Neural cell (in vitro differentiated cells): ENCODE measurements around the gene PES1. TPM values are rescaled to one million over a fixed set of nuclear protein-coding genes. Genes with fewer than 3 reads are reported as not detected.

Experiments used
- H2AFZ ChIP-seq: fragments of 200-600, 300-800 bp; sonication (generic), shearing (Covaris generic); 2 replicates; pipeline ENCODE4 v1.6.0; 2014; ENCODE audit warnings: low read depth, mild to moderate bottlenecking, antibody characterized with exemption, low read length, moderate library complexity
- H3F3A ChIP-seq: fragments of 200-600 bp; shearing (Covaris generic); 2 replicates; pipeline ENCODE4 v1.6.1; 2016; ENCODE audit warnings: mild to moderate bottlenecking, moderate library complexity, mixed read lengths, antibody characterized with exemption, low read length; ENCODE audit not compliant: insufficient read depth, poor library complexity, severe bottlenecking
- H3K27ac ChIP-seq: fragments of 200-600, 300-800 bp; sonication (generic), shearing (Covaris generic); 2 replicates; pipeline ENCODE4 v1.5.1; 2014; ENCODE audit warnings: mild to moderate bottlenecking, low read length, moderate library complexity
- H3K27me3 ChIP-seq: fragments of 300-800, 200-600 bp; sonication (generic), shearing (Covaris generic); 2 replicates; pipeline ENCODE4 v1.6.0; 2014; ENCODE audit warnings: mild to moderate bottlenecking, low read depth, low read length, moderate library complexity; ENCODE audit not compliant: insufficient read depth
- H3K36me3 ChIP-seq: fragments of 300-800, 200-600 bp; sonication (generic), shearing (Covaris generic); 2 replicates; pipeline ENCODE4 v1.5.1; 2014; ENCODE audit warnings: mild to moderate bottlenecking, antibody characterized with exemption, low read length, moderate library complexity; ENCODE audit not compliant: insufficient read depth
- H3K4me2 ChIP-seq: fragments of 300-800, 200-600 bp; sonication (generic), shearing (Covaris generic); 2 replicates; pipeline ENCODE4 v1.6.0; 2014; ENCODE audit warnings: mild to moderate bottlenecking, low read length
- H3K4me3 ChIP-seq: fragments of 300-800, 200-600 bp; sonication (generic), shearing (Covaris generic); 2 replicates; pipeline ENCODE4 v1.5.1; 2014; ENCODE audit warnings: mild to moderate bottlenecking, low read length, moderate library complexity
- H3K79me2 ChIP-seq: fragments of 200-600 bp; shearing (Covaris generic); replicated peaks from 2 replicates; pipeline ENCODE4 v1.6.0; 2014; ENCODE audit warnings: mild to moderate bottlenecking, low read length, moderate library complexity; ENCODE audit not compliant: insufficient read depth
- H3K9ac ChIP-seq: fragments of 300-800, 200-600 bp; sonication (generic), shearing (Covaris generic); 2 replicates; pipeline ENCODE4 v1.6.1; 2016; ENCODE audit warnings: mild to moderate bottlenecking, low read length, mixed read lengths
- H3K9me2 ChIP-seq: fragments of 200-600 bp; shearing (Covaris generic); 2 replicates; pipeline ENCODE4 v1.6.1; 2016; ENCODE audit warnings: mild to moderate bottlenecking, low read length, mixed read lengths; ENCODE audit not compliant: insufficient read depth
- H3K9me3 ChIP-seq: fragments of 200-600, 300-800 bp; sonication (generic), shearing (Covaris generic); 2 replicates; pipeline ENCODE4 v1.6.1; 2016; ENCODE audit warnings: mild to moderate bottlenecking, mixed run types, low read length, moderate library complexity, mixed read lengths
- H4K20me1 ChIP-seq: fragments of 200-600 bp; shearing (Covaris generic); 2 replicates; pipeline ENCODE4 v1.6.1; 2016; ENCODE audit warnings: mild to moderate bottlenecking, mixed run types; ENCODE audit not compliant: insufficient read depth
- EP300 ChIP-seq: fragments of 450-650 bp; conservative IDR thresholded peaks from 2 replicates; pipeline ENCODE4 v1.6.1; 2014; ENCODE audit warnings: antibody characterized with exemption, mild to moderate bottlenecking, moderate library complexity; ENCODE audit not compliant: poor library complexity, severe bottlenecking
- EZH2 ChIP-seq: fragments of 200-600, 300-800 bp; shearing (Covaris generic), sonication (generic); IDR thresholded peaks from 2 replicates; pipeline ENCODE4 v1.6.1; 2014; ENCODE audit warnings: antibody characterized with exemption, low read length, borderline replicate concordance, mild to moderate bottlenecking; ENCODE audit not compliant: insufficient read depth, poor library complexity, severe bottlenecking
- MXI1 ChIP-seq: fragments of 450-650 bp; conservative IDR thresholded peaks from 2 replicates; pipeline ENCODE4 v1.6.1; 2014; ENCODE audit warnings: antibody characterized with exemption, mild to moderate bottlenecking; ENCODE audit not compliant: poor library complexity, severe bottlenecking
- POLR2AphosphoS5 ChIP-seq: IDR thresholded peaks from 2 replicates; pipeline ENCODE4 v1.6.1; 2012
- RAD21 ChIP-seq: fragments of 450-650 bp; conservative IDR thresholded peaks from 2 replicates; pipeline ENCODE4 v1.6.1; 2014; ENCODE audit warnings: antibody characterized with exemption, mild to moderate bottlenecking, moderate library complexity
- SMC3 ChIP-seq: fragments of 450-650 bp; conservative IDR thresholded peaks from 2 replicates; pipeline ENCODE4 v1.6.1; 2014; ENCODE audit warnings: antibody characterized with exemption, mild to moderate bottlenecking, moderate library complexity; ENCODE audit not compliant: poor library complexity
- TAF1 ChIP-seq: IDR thresholded peaks from 2 replicates; pipeline ENCODE4 v1.6.1; 2012; ENCODE audit warnings: low read depth
- polyA plus RNA-seq: library from polyadenylated mRNA; depleted of rRNA; stranded (reverse); fragments of >200 nt; gene quantifications from 2 replicates; pipeline ENCODE4 v1.2.3, GENCODE V29; 2014
- TF ChIP-seq, protein P1 (sequence below): fragments of 450-650 bp; IDR thresholded peaks from 2 replicates; pipeline ENCODE4 v1.5.1; 2014; ENCODE audit warnings: antibody characterized with exemption, mild to moderate bottlenecking, moderate library complexity; ENCODE audit not compliant: poor library complexity, severe bottlenecking
- TF ChIP-seq, protein P2 (sequence below): IDR thresholded peaks from 2 replicates; pipeline ENCODE4 v1.6.1; 2012; ENCODE audit warnings: borderline replicate concordance

Gene PES1
- polyA plus RNA-seq, 1 donor from 2014 or later: 44.1 TPM

DNA sequence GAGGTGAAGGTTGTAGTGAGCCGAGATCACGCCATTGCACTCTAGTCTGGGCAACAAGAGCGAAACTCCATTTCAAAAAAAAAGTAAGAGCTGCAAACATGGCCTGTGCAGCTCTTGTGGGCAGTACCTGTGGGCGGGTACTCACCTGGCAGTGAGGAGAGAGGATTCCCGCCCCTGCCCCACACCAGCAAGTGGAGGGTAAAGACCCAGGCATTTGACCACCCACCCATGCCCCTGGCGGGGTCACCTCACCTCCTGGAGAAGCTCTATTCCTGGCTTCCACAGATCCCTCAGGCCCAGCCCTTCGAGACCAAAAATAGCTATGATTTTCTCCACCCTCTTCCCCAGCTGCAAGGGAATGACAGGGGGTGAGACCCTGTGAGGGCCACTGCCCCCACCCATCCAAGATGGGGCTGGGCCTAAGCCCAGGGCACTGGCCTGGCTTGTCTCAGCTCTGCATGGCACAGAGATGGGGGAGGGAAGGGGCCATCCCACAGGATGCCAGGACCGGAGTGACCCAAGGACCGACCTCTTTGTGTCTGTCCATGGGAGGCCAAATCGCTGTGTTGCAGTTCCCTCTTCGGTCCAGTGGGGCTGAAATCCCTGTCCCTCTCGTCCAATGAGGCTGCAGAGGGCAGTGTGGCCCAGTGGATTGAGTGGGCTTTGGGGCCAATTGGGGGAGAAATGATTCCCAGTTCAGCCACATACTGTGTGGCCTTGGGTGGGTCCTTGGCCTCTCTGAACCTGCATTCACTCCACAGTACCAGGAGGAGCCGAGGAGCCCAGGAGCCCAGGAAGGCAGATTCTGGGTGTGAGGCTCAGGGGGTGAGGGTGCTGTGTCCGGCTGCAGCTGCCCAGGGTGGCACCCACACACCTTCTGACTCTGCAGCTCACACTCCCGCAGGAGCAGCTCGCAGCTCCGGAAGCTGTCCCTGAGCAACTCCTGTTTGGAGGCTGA lies 59.8 kb downstream of the PES1 start:
- no peaks in the 10 kb centered on the region for H3K9me2 ChIP-seq
- H3K79me2 ChIP-seq: no peaks in the 10 kb centered on the region
- no peaks in the 10 kb centered on the region for H4K20me1 ChIP-seq
- TF ChIP-seq POLR2AphosphoS5 (no peak), TAF1 (no peak), MXI1 (no peak), RAD21 (no peak), SMC3 (no peak)
- TF ChIP-seq, protein P1, sequence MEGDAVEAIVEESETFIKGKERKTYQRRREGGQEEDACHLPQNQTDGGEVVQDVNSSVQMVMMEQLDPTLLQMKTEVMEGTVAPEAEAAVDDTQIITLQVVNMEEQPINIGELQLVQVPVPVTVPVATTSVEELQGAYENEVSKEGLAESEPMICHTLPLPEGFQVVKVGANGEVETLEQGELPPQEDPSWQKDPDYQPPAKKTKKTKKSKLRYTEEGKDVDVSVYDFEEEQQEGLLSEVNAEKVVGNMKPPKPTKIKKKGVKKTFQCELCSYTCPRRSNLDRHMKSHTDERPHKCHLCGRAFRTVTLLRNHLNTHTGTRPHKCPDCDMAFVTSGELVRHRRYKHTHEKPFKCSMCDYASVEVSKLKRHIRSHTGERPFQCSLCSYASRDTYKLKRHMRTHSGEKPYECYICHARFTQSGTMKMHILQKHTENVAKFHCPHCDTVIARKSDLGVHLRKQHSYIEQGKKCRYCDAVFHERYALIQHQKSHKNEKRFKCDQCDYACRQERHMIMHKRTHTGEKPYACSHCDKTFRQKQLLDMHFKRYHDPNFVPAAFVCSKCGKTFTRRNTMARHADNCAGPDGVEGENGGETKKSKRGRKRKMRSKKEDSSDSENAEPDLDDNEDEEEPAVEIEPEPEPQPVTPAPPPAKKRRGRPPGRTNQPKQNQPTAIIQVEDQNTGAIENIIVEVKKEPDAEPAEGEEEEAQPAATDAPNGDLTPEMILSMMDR: no peak
- H2AFZ ChIP-seq: no peak overlapping the region
- H3F3A ChIP-seq: no peaks in the 10 kb centered on the region
- H3K4me3 ChIP-seq: no peak overlapping the region
- H3K9me3 ChIP-seq: no peaks in the 10 kb centered on the region
- no peaks in the 10 kb centered on the region for H3K36me3 ChIP-seq
- H3K27me3 ChIP-seq: no peaks in the 10 kb centered on the region
- no peak overlapping the region for H3K4me2 ChIP-seq
- no peak overlapping the region for H3K27ac ChIP-seq
- no peak overlapping the region for H3K9ac ChIP-seq

DNA sequence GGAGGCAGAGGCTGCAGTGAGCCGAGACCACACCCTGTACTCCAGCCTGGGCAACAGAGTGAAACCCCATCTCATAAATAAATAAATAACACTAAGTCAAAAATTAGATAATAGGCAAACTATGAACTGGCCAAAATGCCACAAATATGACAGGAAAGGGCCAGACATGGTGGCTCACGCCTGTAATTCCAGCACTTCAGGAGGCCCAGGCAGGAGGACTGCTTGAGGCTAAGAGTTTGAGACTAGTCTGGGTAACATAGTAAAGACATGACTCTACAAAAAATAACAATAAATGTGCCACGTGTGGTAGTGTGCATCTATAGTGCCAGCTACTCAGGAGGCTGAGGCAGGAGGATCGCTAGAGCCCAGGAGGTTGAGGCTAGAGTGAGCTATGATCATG lies 65.1 kb downstream of the PES1 start:
- Histone ChIP-seq H3K9ac (no peak overlapping the region), H3K4me2 (no peak overlapping the region), H3K9me2 (no peaks in the 10 kb centered on the region), H4K20me1 (no peaks in the 10 kb centered on the region), H3K27ac (no peak overlapping the region), H3K36me3 (no peaks in the 10 kb centered on the region), H3K4me3 (no peak overlapping the region), H3K79me2 (no peaks in the 10 kb centered on the region), H3K9me3 (no peaks in the 10 kb centered on the region), H2AFZ (no peak overlapping the region), H3F3A (no peaks in the 10 kb centered on the region), H3K27me3 (no peaks in the 10 kb centered on the region)
- TF ChIP-seq, protein P1: no peak
- TF ChIP-seq, protein P2, sequence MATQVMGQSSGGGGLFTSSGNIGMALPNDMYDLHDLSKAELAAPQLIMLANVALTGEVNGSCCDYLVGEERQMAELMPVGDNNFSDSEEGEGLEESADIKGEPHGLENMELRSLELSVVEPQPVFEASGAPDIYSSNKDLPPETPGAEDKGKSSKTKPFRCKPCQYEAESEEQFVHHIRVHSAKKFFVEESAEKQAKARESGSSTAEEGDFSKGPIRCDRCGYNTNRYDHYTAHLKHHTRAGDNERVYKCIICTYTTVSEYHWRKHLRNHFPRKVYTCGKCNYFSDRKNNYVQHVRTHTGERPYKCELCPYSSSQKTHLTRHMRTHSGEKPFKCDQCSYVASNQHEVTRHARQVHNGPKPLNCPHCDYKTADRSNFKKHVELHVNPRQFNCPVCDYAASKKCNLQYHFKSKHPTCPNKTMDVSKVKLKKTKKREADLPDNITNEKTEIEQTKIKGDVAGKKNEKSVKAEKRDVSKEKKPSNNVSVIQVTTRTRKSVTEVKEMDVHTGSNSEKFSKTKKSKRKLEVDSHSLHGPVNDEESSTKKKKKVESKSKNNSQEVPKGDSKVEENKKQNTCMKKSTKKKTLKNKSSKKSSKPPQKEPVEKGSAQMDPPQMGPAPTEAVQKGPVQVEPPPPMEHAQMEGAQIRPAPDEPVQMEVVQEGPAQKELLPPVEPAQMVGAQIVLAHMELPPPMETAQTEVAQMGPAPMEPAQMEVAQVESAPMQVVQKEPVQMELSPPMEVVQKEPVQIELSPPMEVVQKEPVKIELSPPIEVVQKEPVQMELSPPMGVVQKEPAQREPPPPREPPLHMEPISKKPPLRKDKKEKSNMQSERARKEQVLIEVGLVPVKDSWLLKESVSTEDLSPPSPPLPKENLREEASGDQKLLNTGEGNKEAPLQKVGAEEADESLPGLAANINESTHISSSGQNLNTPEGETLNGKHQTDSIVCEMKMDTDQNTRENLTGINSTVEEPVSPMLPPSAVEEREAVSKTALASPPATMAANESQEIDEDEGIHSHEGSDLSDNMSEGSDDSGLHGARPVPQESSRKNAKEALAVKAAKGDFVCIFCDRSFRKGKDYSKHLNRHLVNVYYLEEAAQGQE: no peak
- TF ChIP-seq TAF1 (no peak), SMC3 (no peak), RAD21 (no peak), POLR2AphosphoS5 (no peak), MXI1 (no peak), EP300 (no peak), EZH2 (no peak)

Other genes starting within 250 kb of the PES1 start
- 14.4 and 14.6 TPM in 2 replicates for gene SF3A1, start 235.0 kb downstream of the PES1 start, polyA plus RNA-seq
- 30.6 and 32.2 TPM in 2 replicates for gene CCDC157, start 234.9 kb downstream of the PES1 start, polyA plus RNA-seq
- gene RNF215, start 204.5 kb downstream of the PES1 start, polyA plus RNA-seq: 28.3 and 40.5 TPM in 2 replicates
- 2.0 and 2.7 TPM in 2 replicates for gene SEC14L2, start 194.9 kb downstream of the PES1 start, polyA plus RNA-seq
- 3.2 and 8.1 TPM in 2 replicates for gene MTFP1, start 166.1 kb downstream of the PES1 start, polyA plus RNA-seq
- not detected in 2 replicates for gene SEC14L3, start 119.9 kb downstream of the PES1 start, polyA plus RNA-seq
- gene SEC14L4, start 86.2 kb downstream of the PES1 start, polyA plus RNA-seq: not detected in 2 replicates
- gene SEC14L6, start 45.2 kb downstream of the PES1 start, polyA plus RNA-seq: not detected in 2 replicates
- gene GAL3ST1, start 17.2 kb downstream of the PES1 start, polyA plus RNA-seq: 1.6 TPM in 1 of 2 replicates, not detected in the other
- gene TCN2, start 15.3 kb upstream of the PES1 start, polyA plus RNA-seq: 13.0 and 17.5 TPM in 2 replicates
- 5.5 and 7.6 TPM in 2 replicates for gene SLC35E4, start 43.9 kb upstream of the PES1 start, polyA plus RNA-seq
- 18.6 and 22.2 TPM in 2 replicates for gene DUSP18, start 76.0 kb upstream of the PES1 start, polyA plus RNA-seq
- 8.7 and 10.2 TPM in 2 replicates for gene OSBP2, start 103.0 kb upstream of the PES1 start, polyA plus RNA-seq